Fibroblast of lung (primary cell): Measurements from ENCODE around the gene C4orf50. TPM values are rescaled to one million over a fixed set of nuclear protein-coding genes. Genes with fewer than 3 reads are reported as not detected.

Experiments
- DNase-seq, 2 donors: peaks; one replicate each; pipeline versions ENCODE4 v3.0.0 to v3.0.0-alpha.2; 2010; ENCODE audit warnings: low read depth in 2 of 2
- H2AFZ ChIP-seq: 2 replicates; pipeline ENCODE4 v1.5.1; 2012; ENCODE audit warnings: low read length, control low read depth, inconsistent platforms
- H3K27ac ChIP-seq: 2 replicates; pipeline ENCODE4 v1.5.1; 2011; ENCODE audit warnings: low read length, control low read depth; ENCODE audit not compliant: insufficient read depth
- H3K27me3 ChIP-seq: 2 replicates; pipeline ENCODE4 v1.5.1; 2011; ENCODE audit warnings: mild to moderate bottlenecking, low read length; ENCODE audit not compliant: control insufficient read depth, insufficient read depth
- H3K36me3 ChIP-seq: 2 replicates; pipeline ENCODE4 v1.5.1; 2011; ENCODE audit warnings: low read length; ENCODE audit not compliant: control insufficient read depth, insufficient read depth
- H3K4me1 ChIP-seq: 2 replicates; pipeline ENCODE4 v1.5.1; 2011; ENCODE audit warnings: low read length; ENCODE audit not compliant: control insufficient read depth, insufficient read depth; ENCODE audit errors: extremely low read depth
- H3K4me2 ChIP-seq: 2 replicates; pipeline ENCODE4 v1.5.1; 2011; ENCODE audit warnings: low read length, control low read depth; ENCODE audit not compliant: insufficient read depth; ENCODE audit errors: extremely low read depth
- H3K4me3 ChIP-seq, 4 experiments: fragments of 200-600 bp in 1 of 4; sonication (generic) in 1 of 4; replicated peaks in 1 of 4; 2 replicates each; pipeline ENCODE4 v1.5.1; 2011 to 2016; ENCODE audit warnings: low read length in 4 of 4, low read depth in 3 of 4, mild to moderate bottlenecking in 3 of 4, control low read depth in 2 of 4, inconsistent platforms in 1 of 4, mixed read lengths in 1 of 4; ENCODE audit not compliant: insufficient read depth in 1 of 4; ENCODE audit errors: control extremely low read depth in 1 of 4
- H3K79me2 ChIP-seq: 2 replicates; pipeline ENCODE4 v1.5.1; 2012; ENCODE audit warnings: mild to moderate bottlenecking, low read length, inconsistent platforms; ENCODE audit not compliant: control insufficient read depth, insufficient read depth
- H3K9ac ChIP-seq: 2 replicates; pipeline ENCODE4 v1.5.1; 2011; ENCODE audit warnings: mild to moderate bottlenecking, low read length, control low read depth; ENCODE audit not compliant: insufficient read depth
- H3K9me3 ChIP-seq: 2 replicates; pipeline ENCODE4 v1.5.1; 2012; ENCODE audit warnings: low read depth, low read length; ENCODE audit not compliant: control insufficient read depth, insufficient read depth
- H4K20me1 ChIP-seq: 2 replicates; pipeline ENCODE4 v1.5.1; 2011; ENCODE audit warnings: low read length; ENCODE audit not compliant: control insufficient read depth, insufficient read depth; ENCODE audit errors: extremely low read depth
- EZH2 ChIP-seq: IDR thresholded peaks from 2 replicates; pipeline ENCODE4 v1.5.1; 2012; ENCODE audit warnings: low read length, control low read depth, mild to moderate bottlenecking; ENCODE audit errors: missing control alignments
- polyA plus RNA-seq, 2 donors: library from polyadenylated mRNA; depleted of rRNA in 1 of 2; stranded (reverse) in 1 of 2; unstranded in 1 of 2; fragments of >200 nt; gene quantifications; 2 replicates each; pipeline ENCODE4 v1.2.1, GENCODE V29; 2011 to 2012; ENCODE audit warnings: missing spikeins in 1 of 2
- total RNA-seq: library from RNA; depleted of rRNA; stranded (reverse); fragments of >200 nt; gene quantifications from 2 replicates; pipeline ENCODE4 v1.2.1, GENCODE V29; 2014
- TF ChIP-seq, protein P1 (sequence below), 2 donors: IDR thresholded peaks in 1 of 2; conservative IDR thresholded peaks in 1 of 2; 1 replicate in 1 of 2; 2 replicates in 1 of 2; pipeline ENCODE4 v1.5.1; 2011 to 2012; ENCODE audit warnings: low read length in 2 of 2, control low read depth in 1 of 2, inconsistent platforms in 1 of 2, low read depth in 1 of 2, mild to moderate bottlenecking in 1 of 2

The C4orf50 gene
- total and polyA plus RNA-seq, 2 donors (not counting 1 experiment from before 2014, with no cell fraction given), result not detected

DNA sequence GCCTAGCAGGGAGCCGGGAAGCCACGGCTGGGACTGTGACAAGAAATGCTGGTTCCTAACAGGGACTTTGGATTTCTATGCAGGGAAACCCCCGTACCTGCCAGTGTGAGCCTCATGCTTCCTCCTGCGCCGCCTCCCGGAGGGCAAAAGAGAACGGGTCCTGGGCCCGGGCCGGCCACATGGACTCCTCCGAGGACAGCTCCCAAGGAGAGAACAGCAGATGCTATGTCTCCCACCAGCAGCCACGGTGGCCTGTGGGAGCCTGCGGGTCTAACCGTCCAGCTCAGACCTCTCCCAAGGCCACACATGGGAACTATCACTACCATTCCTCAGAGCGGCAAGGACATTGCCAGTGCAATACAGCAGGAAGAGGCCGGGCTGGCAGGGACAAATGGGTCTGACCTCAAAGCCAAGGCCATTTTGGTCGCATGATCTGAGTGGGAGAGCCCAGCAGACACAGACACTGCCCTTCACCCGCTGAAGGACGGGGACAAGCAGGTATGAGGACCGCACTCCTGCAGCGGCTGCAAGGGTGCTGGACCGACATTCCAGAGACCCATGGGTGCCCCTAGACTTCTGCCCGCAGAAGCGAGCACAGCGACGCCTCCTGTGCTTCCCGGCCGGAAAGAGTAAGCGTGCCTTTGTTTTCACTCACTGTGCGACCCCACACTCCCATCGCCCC lies 4.5 kb upstream of the C4orf50 start:
- Histone ChIP-seq H3K79me2 (no peaks in the 10 kb centered on the region), H3K36me3 (no peaks in the 10 kb centered on the region), H3K27ac (no peak overlapping the region), H3K4me3 (no peak overlapping the region), H3K9me3 (no peaks in the 10 kb centered on the region), H3K4me2 (no peak overlapping the region), H3K27me3 (no peaks in the 10 kb centered on the region), H3K9ac (no peak overlapping the region), H2AFZ (no peak overlapping the region), H4K20me1 (no peaks in the 10 kb centered on the region), H3K4me1 (no peaks in the 10 kb centered on the region)
- no peak for TF ChIP-seq EZH2
- TF ChIP-seq, protein P1, sequence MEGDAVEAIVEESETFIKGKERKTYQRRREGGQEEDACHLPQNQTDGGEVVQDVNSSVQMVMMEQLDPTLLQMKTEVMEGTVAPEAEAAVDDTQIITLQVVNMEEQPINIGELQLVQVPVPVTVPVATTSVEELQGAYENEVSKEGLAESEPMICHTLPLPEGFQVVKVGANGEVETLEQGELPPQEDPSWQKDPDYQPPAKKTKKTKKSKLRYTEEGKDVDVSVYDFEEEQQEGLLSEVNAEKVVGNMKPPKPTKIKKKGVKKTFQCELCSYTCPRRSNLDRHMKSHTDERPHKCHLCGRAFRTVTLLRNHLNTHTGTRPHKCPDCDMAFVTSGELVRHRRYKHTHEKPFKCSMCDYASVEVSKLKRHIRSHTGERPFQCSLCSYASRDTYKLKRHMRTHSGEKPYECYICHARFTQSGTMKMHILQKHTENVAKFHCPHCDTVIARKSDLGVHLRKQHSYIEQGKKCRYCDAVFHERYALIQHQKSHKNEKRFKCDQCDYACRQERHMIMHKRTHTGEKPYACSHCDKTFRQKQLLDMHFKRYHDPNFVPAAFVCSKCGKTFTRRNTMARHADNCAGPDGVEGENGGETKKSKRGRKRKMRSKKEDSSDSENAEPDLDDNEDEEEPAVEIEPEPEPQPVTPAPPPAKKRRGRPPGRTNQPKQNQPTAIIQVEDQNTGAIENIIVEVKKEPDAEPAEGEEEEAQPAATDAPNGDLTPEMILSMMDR (conservative IDR thresholded peaks at IDR 0.05 in 1 of 2, IDR thresholded peaks at IDR 0.05 in 1 of 2; ENCODE audit: low read depth in 1 of 2, low read length in 2 of 2), result no peak
- DNase-seq, result no peak

DNA sequence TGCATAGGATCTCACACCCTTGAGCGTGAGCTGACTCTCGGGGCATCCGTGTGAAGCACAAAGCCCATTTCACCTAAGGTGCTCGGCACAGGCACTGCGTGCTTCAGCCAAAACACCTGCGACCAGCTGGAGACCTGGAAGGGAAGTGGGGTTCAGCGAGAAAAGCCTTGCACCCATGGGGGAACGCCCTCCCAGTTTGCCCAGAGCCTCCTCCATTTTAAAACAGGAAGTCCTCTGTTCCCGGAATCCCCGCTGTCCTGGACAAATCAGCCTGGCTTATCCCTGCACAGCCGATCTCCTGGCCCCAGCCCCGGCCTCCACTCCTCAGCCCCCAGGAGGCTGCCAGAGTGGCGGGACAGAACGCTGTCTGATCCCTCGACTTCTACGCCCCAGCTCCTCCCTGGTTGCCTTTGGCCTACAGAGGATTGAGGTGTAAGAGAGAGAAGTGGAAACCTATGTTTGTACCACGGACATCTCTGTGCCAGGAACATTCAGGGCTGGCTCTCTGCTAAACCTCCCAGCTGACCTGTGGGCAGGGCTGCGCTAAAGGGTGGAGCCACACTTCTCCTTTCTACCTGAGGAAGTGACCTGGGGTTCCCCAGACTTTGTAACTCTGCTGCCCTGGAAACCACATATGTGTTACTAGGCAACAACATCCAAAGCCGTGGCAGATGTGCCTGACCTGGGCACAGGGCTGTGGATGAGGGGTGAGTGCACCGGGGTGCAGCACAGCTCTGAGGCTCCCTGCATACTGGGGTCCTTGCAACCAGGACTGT lies 3.8 kb upstream of the C4orf50 start:
- Histone ChIP-seq H3K4me3 (no peak overlapping the region), H2AFZ (no peak overlapping the region), H3K36me3 (no peaks in the 10 kb centered on the region), H4K20me1 (no peaks in the 10 kb centered on the region), H3K27ac (no peak overlapping the region), H3K4me1 (no peaks in the 10 kb centered on the region), H3K9ac (no peak overlapping the region), H3K9me3 (no peaks in the 10 kb centered on the region), H3K4me2 (no peak overlapping the region), H3K27me3 (no peaks in the 10 kb centered on the region), H3K79me2 (no peaks in the 10 kb centered on the region)
- no peak for TF ChIP-seq EZH2
- TF ChIP-seq, protein P1 (conservative IDR thresholded peaks at IDR 0.05 in 1 of 2, IDR thresholded peaks at IDR 0.05 in 1 of 2; ENCODE audit: low read depth in 1 of 2, low read length in 2 of 2), result no peak
- DNase-seq, result no peak

GRCh38 chr4:6020613-6021012 lies 2.4 kb upstream of the C4orf50 start:
- Histone ChIP-seq H2AFZ (no peak overlapping the region), H3K27ac (no peak overlapping the region), H3K36me3 (no peaks in the 10 kb centered on the region), H3K9ac (no peak overlapping the region), H3K27me3 (no peaks in the 10 kb centered on the region), H3K79me2 (no peaks in the 10 kb centered on the region), H3K4me1 (no peaks in the 10 kb centered on the region), H4K20me1 (no peaks in the 10 kb centered on the region), H3K4me3 (no peak overlapping the region), H3K4me2 (no peak overlapping the region), H3K9me3 (no peaks in the 10 kb centered on the region)
- DNase-seq, result no peak
- no peak for TF ChIP-seq EZH2
- TF ChIP-seq, protein P1 (conservative IDR thresholded peaks at IDR 0.05 in 1 of 2, IDR thresholded peaks at IDR 0.05 in 1 of 2; ENCODE audit: low read depth in 1 of 2, low read length in 2 of 2), result no peak
